Fibroblast of lung (primary cell): Measurements from ENCODE around the gene DNPH1.

ENCODE experiments used
- EZH2 ChIP-seq: IDR thresholded peaks from 2 replicates; pipeline ENCODE4 v1.5.1; 2012; ENCODE audit warnings: low read length, control low read depth, mild to moderate bottlenecking; ENCODE audit errors: missing control alignments
- TF ChIP-seq, protein P1 (sequence below), 2 donors: IDR thresholded peaks in 1 of 2; conservative IDR thresholded peaks in 1 of 2; 1 replicate in 1 of 2; 2 replicates in 1 of 2; pipeline ENCODE4 v1.5.1; 2011 to 2012; ENCODE audit warnings: low read length in 2 of 2, control low read depth in 1 of 2, inconsistent platforms in 1 of 2, low read depth in 1 of 2, mild to moderate bottlenecking in 1 of 2

DNA sequence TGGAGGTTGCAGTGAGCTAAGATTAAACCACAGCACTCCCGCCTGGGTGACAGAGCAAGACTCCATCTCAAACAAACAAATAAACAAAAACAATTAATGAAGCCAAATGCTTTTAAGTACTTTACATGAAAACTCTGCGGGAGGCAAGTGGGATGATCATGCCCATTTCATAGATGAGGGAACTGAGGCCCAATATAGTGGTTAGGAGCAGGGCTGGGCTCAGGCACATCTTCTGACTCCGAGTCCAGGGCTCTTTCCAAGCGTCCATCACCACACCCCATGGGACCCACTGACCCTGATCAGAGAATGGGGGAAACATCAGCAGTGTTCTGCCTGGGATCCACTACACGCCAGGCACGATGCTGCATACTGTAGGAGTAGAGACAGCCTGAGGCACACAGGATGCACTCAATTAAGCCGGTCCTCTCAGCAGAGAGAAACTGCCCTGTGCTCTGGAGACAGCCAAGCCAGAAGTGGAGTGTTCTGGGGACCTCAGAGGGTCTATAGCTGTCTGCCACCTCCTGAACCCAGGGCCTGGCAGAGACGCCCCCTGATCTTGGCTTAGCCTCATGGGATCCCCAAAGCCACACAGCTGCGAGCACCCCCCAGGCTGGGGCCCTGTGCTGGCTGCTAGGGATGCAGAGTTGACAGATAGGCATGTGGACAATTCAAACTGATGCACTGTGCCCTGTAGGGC lies 27.5 kb upstream of the DNPH1 start:
- TF ChIP-seq, protein P1, sequence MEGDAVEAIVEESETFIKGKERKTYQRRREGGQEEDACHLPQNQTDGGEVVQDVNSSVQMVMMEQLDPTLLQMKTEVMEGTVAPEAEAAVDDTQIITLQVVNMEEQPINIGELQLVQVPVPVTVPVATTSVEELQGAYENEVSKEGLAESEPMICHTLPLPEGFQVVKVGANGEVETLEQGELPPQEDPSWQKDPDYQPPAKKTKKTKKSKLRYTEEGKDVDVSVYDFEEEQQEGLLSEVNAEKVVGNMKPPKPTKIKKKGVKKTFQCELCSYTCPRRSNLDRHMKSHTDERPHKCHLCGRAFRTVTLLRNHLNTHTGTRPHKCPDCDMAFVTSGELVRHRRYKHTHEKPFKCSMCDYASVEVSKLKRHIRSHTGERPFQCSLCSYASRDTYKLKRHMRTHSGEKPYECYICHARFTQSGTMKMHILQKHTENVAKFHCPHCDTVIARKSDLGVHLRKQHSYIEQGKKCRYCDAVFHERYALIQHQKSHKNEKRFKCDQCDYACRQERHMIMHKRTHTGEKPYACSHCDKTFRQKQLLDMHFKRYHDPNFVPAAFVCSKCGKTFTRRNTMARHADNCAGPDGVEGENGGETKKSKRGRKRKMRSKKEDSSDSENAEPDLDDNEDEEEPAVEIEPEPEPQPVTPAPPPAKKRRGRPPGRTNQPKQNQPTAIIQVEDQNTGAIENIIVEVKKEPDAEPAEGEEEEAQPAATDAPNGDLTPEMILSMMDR (conservative IDR thresholded peaks at IDR 0.05 in 1 of 2, IDR thresholded peaks at IDR 0.05 in 1 of 2; ENCODE audit: low read depth in 1 of 2, low read length in 2 of 2), result no peak
- TF ChIP-seq EZH2, result no peak
